Mucosa of descending colon (tissue), 3 donors: ENCODE results near the gene ZFHX2. TPM values are rescaled to one million over a fixed set of nuclear protein-coding genes. Genes with fewer than 3 reads are reported as not detected.

Experiments
- ATAC-seq: fragments of 200-7000 bp; cut with Tn5 transposase; one replicate; pipeline ENCODE4 v1.9.1; 2020; ENCODE audit warnings: mild to moderate bottlenecking, moderate library complexity
- DNase-seq, 3 donors: peaks; one replicate each; pipeline ENCODE4 v3.0.0-alpha.2; 2020
- H3K36me3 ChIP-seq: fragments of 200-600 bp; one replicate; pipeline ENCODE4 v1.8.0; 2021; ENCODE audit warnings: low read depth, mild to moderate bottlenecking
- H3K4me1 ChIP-seq: fragments of 200-600 bp; one replicate; pipeline ENCODE4 v1.8.0; 2021; ENCODE audit warnings: low read depth, mild to moderate bottlenecking
- H3K4me3 ChIP-seq: fragments of 200-600 bp; one replicate; pipeline ENCODE4 v1.8.0; 2021; ENCODE audit warnings: mild to moderate bottlenecking
- H3K9me3 ChIP-seq: fragments of 200-600 bp; one replicate; pipeline ENCODE4 v1.8.0; 2021; ENCODE audit warnings: mild to moderate bottlenecking
- intact Hi-C, 2 donors: fragments of 100-400 bp; cut with DNase I in 1 of 2; cut with micrococcal nuclease in 1 of 2; formaldehyde crosslinking; loops; one replicate each; pipeline versions ENCODE4 v1.11.0 to v1.11.1; 2022; cut with DNase I, micrococcal nuclease
- total RNA-seq, 3 donors: library from RNA; stranded (reverse); fragmentation: NEBNext Ultra II Directional in 2 of 3; extraction: Animal tissue kit (Norgen Biotek cat#: 25700) in 2 of 3; gene quantifications; one replicate each; pipeline versions ENCODE4 v1.2.1 to v1.2.4, GENCODE V29; 2021 to 2023
- TF ChIP-seq, protein P1 (sequence below): fragments of 200-600 bp; IDR thresholded peaks from one replicate; pipeline ENCODE4 v1.8.0; 2022; ENCODE audit warnings: antibody characterized with exemption, mild to moderate bottlenecking
- donor health status: DM: no; HTN: no; CAD: no; lungs with moderate emphysema.
- donor health status: DM: no; HTN: no; CAD: no.
- donor health status: DM: no; HTN: yes; CAD: no.

Gene ZFHX2
- total RNA-seq, 3 donors from 2014 or later: 0.92 to 3.2 (median 1.6) TPM

DNA sequence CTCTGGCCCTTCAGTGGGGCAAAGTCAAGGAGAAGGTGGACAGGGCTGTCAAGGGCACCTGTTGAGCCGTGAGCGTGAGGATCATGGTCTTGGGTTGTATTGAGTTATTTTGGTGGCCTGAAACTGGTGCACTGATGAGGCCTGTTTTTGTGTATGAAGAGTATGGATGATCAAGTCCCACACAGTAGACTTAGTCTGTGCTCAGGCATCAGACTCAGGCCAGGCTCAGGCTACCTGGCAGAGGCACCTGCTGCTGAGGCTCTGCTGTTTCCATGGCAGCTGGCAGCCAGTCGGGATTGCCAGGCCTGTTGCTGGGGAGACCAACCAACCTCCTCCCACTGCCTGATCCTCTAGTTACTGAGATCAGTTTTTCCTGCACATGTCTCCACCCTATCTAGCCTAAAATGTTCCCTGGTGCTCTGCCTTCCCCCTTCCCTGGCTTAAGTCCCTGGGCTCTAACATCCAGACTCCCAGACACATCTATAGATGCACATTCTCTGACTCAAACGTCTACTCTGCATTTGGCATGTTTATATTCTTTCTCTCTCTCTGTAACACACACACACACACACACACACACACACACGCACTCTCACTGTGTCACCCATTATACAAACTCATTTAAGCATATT, 21.9 kb upstream of the ZFHX2 start:
- ATAC-seq (no peak), DNase-seq (no peak)
- Histone ChIP-seq H3K4me3 (no peak overlapping the region), H3K9me3 (no peaks in the 10 kb centered on the region), H3K36me3 (no peaks in the 10 kb centered on the region), H3K4me1 (peaks cover 16% of the 10 kb centered on the region)
- TF ChIP-seq, protein P1, sequence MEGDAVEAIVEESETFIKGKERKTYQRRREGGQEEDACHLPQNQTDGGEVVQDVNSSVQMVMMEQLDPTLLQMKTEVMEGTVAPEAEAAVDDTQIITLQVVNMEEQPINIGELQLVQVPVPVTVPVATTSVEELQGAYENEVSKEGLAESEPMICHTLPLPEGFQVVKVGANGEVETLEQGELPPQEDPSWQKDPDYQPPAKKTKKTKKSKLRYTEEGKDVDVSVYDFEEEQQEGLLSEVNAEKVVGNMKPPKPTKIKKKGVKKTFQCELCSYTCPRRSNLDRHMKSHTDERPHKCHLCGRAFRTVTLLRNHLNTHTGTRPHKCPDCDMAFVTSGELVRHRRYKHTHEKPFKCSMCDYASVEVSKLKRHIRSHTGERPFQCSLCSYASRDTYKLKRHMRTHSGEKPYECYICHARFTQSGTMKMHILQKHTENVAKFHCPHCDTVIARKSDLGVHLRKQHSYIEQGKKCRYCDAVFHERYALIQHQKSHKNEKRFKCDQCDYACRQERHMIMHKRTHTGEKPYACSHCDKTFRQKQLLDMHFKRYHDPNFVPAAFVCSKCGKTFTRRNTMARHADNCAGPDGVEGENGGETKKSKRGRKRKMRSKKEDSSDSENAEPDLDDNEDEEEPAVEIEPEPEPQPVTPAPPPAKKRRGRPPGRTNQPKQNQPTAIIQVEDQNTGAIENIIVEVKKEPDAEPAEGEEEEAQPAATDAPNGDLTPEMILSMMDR: no peak
- intact Hi-C loops: no loop called here

DNA sequence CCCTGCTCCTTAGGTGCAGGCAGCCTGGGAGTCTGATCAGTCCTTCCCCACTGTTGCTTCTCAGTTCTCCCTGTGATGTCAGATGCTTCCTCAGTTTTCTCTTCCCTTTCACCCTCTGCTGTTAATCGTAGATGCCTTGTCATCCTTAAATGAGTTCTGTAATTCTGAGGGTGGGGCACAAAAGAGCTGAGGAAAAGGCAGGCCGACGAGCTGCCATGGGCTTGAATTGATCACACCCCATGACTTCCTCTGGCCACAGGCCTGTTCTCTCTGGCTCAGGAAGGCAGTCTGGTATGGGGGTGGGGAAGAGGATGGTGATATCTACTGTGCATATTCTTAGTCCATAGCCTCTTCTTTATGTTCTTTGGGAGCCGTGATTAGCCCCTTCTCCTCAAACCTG, 21.3 kb upstream of the ZFHX2 start:
- TF ChIP-seq, protein P1: no peak
- Histone ChIP-seq H3K4me1 (peaks cover 16% of the 10 kb centered on the region), H3K9me3 (no peaks in the 10 kb centered on the region), H3K36me3 (no peaks in the 10 kb centered on the region), H3K4me3 (no peak overlapping the region)
- ATAC-seq: no peak
- intact Hi-C loops: no loop called here
- no peak for DNase-seq

DNA sequence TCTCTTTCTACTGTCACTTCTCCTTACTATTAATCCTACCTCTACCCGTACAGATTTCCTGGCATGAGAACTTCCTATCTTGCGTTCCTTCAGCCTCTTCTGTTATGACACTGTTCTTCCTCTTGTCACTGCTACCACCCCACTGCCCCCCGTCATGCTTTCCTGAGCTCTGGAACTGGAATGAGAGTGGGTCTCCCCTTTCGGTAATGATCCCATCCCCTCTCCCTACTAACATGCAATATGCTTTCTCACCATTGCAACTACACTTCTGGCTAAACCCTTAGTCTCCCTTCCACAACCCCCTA, 20.9 kb upstream of the ZFHX2 start:
- TF ChIP-seq, protein P1: no peak
- Histone ChIP-seq H3K4me1 (peaks cover 13% of the 10 kb centered on the region), H3K36me3 (no peaks in the 10 kb centered on the region), H3K9me3 (no peaks in the 10 kb centered on the region), H3K4me3 (no peak overlapping the region)
- intact Hi-C loops: no loop called here
- ATAC-seq: no peak
- no peak for DNase-seq

DNA sequence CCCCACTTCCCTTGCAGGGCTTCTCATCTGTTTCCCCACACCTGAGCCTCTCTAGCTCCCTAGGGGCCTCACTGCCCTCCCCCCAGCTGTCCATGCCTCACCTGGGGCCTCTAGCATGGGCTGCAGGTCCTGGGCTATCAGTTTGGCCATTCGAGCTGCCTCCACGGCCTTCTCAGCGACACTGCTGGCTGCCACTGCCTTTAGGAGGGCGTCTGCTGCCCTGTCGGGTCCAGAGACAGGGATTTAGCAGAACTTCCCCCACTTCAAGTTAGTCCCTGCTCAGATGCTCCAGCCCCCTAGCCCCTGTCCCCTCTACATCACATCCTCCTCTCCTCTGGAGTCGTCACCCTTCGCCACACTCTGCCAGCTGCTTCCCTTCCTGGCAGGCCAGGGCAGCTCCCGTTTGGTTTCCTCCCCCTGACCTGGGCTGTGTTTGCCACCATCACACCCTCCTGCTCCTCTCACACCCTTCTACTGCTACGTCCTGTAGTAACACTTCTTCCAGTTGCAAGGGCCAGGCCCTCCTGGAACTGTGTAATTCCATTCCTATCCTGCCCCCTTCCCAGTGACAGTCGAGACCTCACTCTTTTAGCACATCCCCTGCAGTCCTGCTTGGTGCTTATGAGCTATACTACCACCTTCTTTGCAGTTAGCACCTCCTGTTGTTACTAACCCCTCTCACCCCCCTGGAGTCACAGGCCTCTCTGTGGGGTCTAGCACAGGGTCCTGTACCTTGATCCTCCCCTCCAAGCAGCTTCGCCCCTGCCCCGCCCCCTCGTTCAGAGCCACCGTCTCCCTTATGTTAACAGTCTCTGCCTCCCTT, 20.3 kb upstream of the ZFHX2 start:
- ATAC-seq (no peak), DNase-seq (no peak)
- H3K9me3 ChIP-seq: no peaks in the 10 kb centered on the region
- intact Hi-C loops: no loop called here
- peaks cover 8% of the 10 kb centered on the region for H3K4me1 ChIP-seq
- H3K36me3 ChIP-seq: no peaks in the 10 kb centered on the region
- H3K4me3 ChIP-seq: no peak overlapping the region
- TF ChIP-seq, protein P1: no peak

DNA sequence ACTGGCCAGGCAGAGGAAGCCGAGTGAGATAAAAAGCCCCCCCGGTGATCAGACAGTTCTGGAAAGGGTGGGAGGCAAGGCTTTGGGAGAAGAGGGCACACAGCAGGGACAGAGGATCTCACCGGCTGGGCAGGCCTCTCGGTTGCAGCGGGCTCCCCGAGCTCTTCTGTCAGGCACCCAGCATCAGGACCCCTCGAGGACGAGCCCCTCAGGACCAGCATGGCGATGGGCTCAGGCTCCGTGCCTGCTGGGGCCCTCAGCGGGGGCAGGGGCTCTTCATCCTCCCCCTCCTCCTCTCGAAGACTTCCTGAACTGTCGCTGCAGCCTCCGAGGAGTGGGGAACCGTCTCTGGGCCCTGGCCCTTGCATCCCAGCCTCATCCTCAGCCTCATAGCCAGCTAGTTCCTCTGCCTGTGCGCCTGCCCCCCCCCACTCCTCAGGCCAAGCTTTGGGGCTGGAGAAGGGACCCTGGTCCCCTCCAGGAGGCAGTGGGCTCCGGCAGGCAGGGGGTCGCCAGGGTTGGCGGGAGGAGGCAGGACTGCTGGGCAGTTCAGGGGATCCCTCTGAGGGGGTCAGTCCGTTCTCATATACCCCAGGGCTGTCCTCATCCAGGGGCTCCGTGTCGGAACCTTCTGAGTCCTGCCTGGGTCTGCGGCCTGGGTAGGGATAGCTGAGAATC, 19.4 kb upstream of the ZFHX2 start:
- DNase-seq (no peak), ATAC-seq (no peak)
- Histone ChIP-seq H3K9me3 (no peaks in the 10 kb centered on the region), H3K4me1 (no peaks in the 10 kb centered on the region), H3K36me3 (no peaks in the 10 kb centered on the region), H3K4me3 (no peak overlapping the region)
- TF ChIP-seq, protein P1: no peak
- intact Hi-C loops: no loop called here
